H9 (cell line): ENCODE data around the gene HOXD11. TPM values are rescaled to one million over a fixed set of nuclear protein-coding genes. Genes with fewer than 3 reads are reported as not detected.

Experiments used
- DNase-seq: peaks from one replicate; pipeline ENCODE4 v3.0.0-alpha.2; 2017
- H2AFZ ChIP-seq: one replicate; pipeline ENCODE4 v1.6.1; 2013; ENCODE audit warnings: mild to moderate bottlenecking, low read length, control low read depth, moderate library complexity
- H2AK5ac ChIP-seq: 2 replicates; pipeline ENCODE4 v1.6.1; 2013; ENCODE audit warnings: low read length, control low read depth, mixed read lengths; ENCODE audit not compliant: insufficient read length
- H2BK120ac ChIP-seq: one replicate; pipeline ENCODE4 v1.6.1; 2013; ENCODE audit warnings: low read depth, mild to moderate bottlenecking, low read length, control low read depth, inconsistent platforms; ENCODE audit not compliant: poor library complexity, severe bottlenecking
- H2BK12ac ChIP-seq: 2 replicates; pipeline ENCODE4 v1.6.1; 2013; ENCODE audit warnings: low read length, control low read depth, mixed read lengths, low read depth; ENCODE audit not compliant: insufficient read length
- H2BK15ac ChIP-seq: 2 replicates; pipeline ENCODE4 v1.6.1; 2013; ENCODE audit warnings: low read depth, low read length, control low read depth
- H2BK20ac ChIP-seq: one replicate; pipeline ENCODE4 v1.6.1; 2013; ENCODE audit warnings: low read depth, mild to moderate bottlenecking, low read length, control low read depth, inconsistent platforms; ENCODE audit not compliant: poor library complexity, severe bottlenecking
- H2BK5ac ChIP-seq: 2 replicates; pipeline ENCODE4 v1.6.1; 2013; ENCODE audit warnings: low read length, control low read depth, mixed read lengths; ENCODE audit not compliant: insufficient read length
- H3K14ac ChIP-seq: 2 replicates; pipeline ENCODE4 v1.6.1; 2013; ENCODE audit warnings: low read length, control low read depth; ENCODE audit not compliant: insufficient read depth
- H3K18ac ChIP-seq: 2 replicates; pipeline ENCODE4 v1.6.1; 2013; ENCODE audit warnings: low read depth, mild to moderate bottlenecking, mixed read lengths, low read length, control low read depth; ENCODE audit not compliant: insufficient read length
- H3K23ac ChIP-seq: 2 replicates; pipeline ENCODE4 v1.6.1; 2013; ENCODE audit warnings: low read length, control low read depth, mixed read lengths, low read depth; ENCODE audit not compliant: insufficient read length
- H3K23me2 ChIP-seq: 2 replicates; pipeline ENCODE4 v1.6.1; 2013; ENCODE audit warnings: low read depth, mild to moderate bottlenecking, mixed read lengths, low read length, control low read depth; ENCODE audit not compliant: insufficient read length, poor library complexity, severe bottlenecking
- H3K27ac ChIP-seq: 2 replicates; pipeline ENCODE4 v1.5.1; 2013; ENCODE audit warnings: low read length, control low read depth, mixed read lengths, low read depth; ENCODE audit not compliant: insufficient read length
- H3K27me3 ChIP-seq: 2 replicates; pipeline ENCODE4 v1.6.1; 2013; ENCODE audit warnings: low read length, control low read depth, inconsistent platforms; ENCODE audit not compliant: insufficient read depth
- H3K4ac ChIP-seq: 2 replicates; pipeline ENCODE4 v1.6.1; 2013; ENCODE audit warnings: low read depth, mild to moderate bottlenecking, control low read depth, inconsistent platforms, low read length, moderate library complexity
- H3K4me1 ChIP-seq: 2 replicates; pipeline ENCODE4 v1.6.1; 2013; ENCODE audit warnings: low read length, control low read depth, inconsistent platforms; ENCODE audit not compliant: insufficient read depth
- H3K4me2 ChIP-seq: 2 replicates; pipeline ENCODE4 v1.6.1; 2013; ENCODE audit warnings: low read length, control low read depth, mixed read lengths; ENCODE audit not compliant: insufficient read length, insufficient read depth
- H3K56ac ChIP-seq: 2 replicates; pipeline ENCODE4 v1.6.1; 2013; ENCODE audit warnings: low read depth, mild to moderate bottlenecking, mixed read lengths, low read length, control low read depth; ENCODE audit not compliant: insufficient read length
- H3K79me1 ChIP-seq: 2 replicates; pipeline ENCODE4 v1.6.1; 2013; ENCODE audit warnings: low read depth, mild to moderate bottlenecking, moderate library complexity, low read length, control low read depth, inconsistent platforms; ENCODE audit not compliant: insufficient read depth, poor library complexity, severe bottlenecking
- H3K79me2 ChIP-seq: 2 replicates; pipeline ENCODE4 v1.6.1; 2013; ENCODE audit warnings: low read length, control low read depth, inconsistent platforms; ENCODE audit not compliant: insufficient read depth
- H3K9ac ChIP-seq: 2 replicates; pipeline ENCODE4 v1.6.1; 2013; ENCODE audit warnings: low read length, control low read depth, mixed read lengths; ENCODE audit not compliant: insufficient read length; ENCODE audit errors: extremely low read depth
- H3K9me3 ChIP-seq: one replicate; pipeline ENCODE4 v1.6.1; 2013; ENCODE audit warnings: low read depth, low read length, inconsistent platforms; ENCODE audit not compliant: control insufficient read depth
- H3T11ph ChIP-seq: one replicate; pipeline ENCODE4 v1.6.1; 2013; ENCODE audit warnings: mild to moderate bottlenecking, low read length, control low read depth, inconsistent platforms
- H4K20me1 ChIP-seq: one replicate; pipeline ENCODE4 v1.6.1; 2013; ENCODE audit not compliant: control insufficient read depth, insufficient read length, insufficient read depth
- H4K5ac ChIP-seq: 2 replicates; pipeline ENCODE4 v1.6.1; 2013; ENCODE audit warnings: low read depth, mild to moderate bottlenecking, mixed read lengths, low read length, control low read depth; ENCODE audit not compliant: insufficient read length
- H4K8ac ChIP-seq: replicated peaks from 2 replicates; pipeline ENCODE4 v1.6.1; 2013; ENCODE audit warnings: low read length, control low read depth, mixed read lengths, low read depth; ENCODE audit not compliant: insufficient read length
- H4K91ac ChIP-seq: 2 replicates; pipeline ENCODE4 v1.6.1; 2013; ENCODE audit warnings: low read depth, mild to moderate bottlenecking, moderate library complexity, mixed read lengths, low read length, control low read depth; ENCODE audit not compliant: insufficient read length
- H3K27ac Mint-ChIP-seq, 3 experiments: 2 replicates in 2 of 3; 3 replicates in 1 of 3; pipeline ENCODE4 v1.8.0; 2020 to 2021; ENCODE audit warnings: mixed read lengths in 3 of 3, mild to moderate bottlenecking in 1 of 3, moderate library complexity in 1 of 3
- H3K27me3 Mint-ChIP-seq: 2 replicates; pipeline ENCODE4 v1.8.0; 2021; ENCODE audit warnings: low read depth, mild to moderate bottlenecking, moderate library complexity, mixed read lengths
- H3K36me3 Mint-ChIP-seq, 3 experiments: 2 replicates in 2 of 3; 3 replicates in 1 of 3; pipeline ENCODE4 v1.8.0; 2020 to 2021; ENCODE audit warnings: low read depth in 3 of 3, mixed read lengths in 3 of 3; ENCODE audit not compliant: insufficient read depth in 1 of 3
- H3K4me1 Mint-ChIP-seq, 2 experiments: 2 replicates each; pipeline ENCODE4 v1.8.0; 2020; ENCODE audit warnings: mixed read lengths in 2 of 2
- H3K4me3 Mint-ChIP-seq, 2 experiments: 2 replicates in 1 of 2; 3 replicates in 1 of 2; pipeline ENCODE4 v1.8.0; 2020 to 2021; ENCODE audit warnings: mild to moderate bottlenecking in 2 of 2, mixed read lengths in 2 of 2, moderate library complexity in 1 of 2
- H3K9me3 Mint-ChIP-seq, 2 experiments: 2 replicates in 1 of 2; 3 replicates in 1 of 2; pipeline ENCODE4 v1.8.0; 2020; ENCODE audit warnings: mild to moderate bottlenecking in 2 of 2, mixed read lengths in 2 of 2, moderate library complexity in 1 of 2
- CTCF ChIP-seq: fragments of 200-600 bp; sonication (generic); conservative IDR thresholded peaks from 3 replicates; pipeline ENCODE4 v1.8.0; 2021; ENCODE audit warnings: antibody characterized with exemption, mild to moderate bottlenecking
- WGBS: extraction: QIAGEN DNeasy Blood & Tissue Kit; methylation state at CpG from one replicate; pipeline ENCODE4 v1.1.7; 2013; ENCODE audit warnings: missing lambda C conversion rate, low lambda C conversion rate, mixed read lengths; ENCODE audit not compliant: insufficient read length; ENCODE audit errors: extremely low coverage; 5-methylcytosine and 5-hydroxymethylcytosine counted together
- total RNA-seq: library from RNA; stranded (reverse); gene quantifications from 2 replicates; pipeline ENCODE4 v1.2.1, GENCODE V29; 2021

HOXD11 gene
- total RNA-seq, 1 experiment from 2014 or later: not detected

- Histone ChIP-seq H2AFZ (no peak overlapping the region), H3K23me2 (peaks cover 8% of the 10 kb centered on the region), H4K8ac (no peak overlapping the region), H3K4me2 (no peak overlapping the region), H3K4ac (no peak overlapping the region), H3K79me2 (no peaks in the 10 kb centered on the region), H2BK12ac (no peak overlapping the region), H2BK120ac (no peak overlapping the region), H3K27ac (no peak overlapping the region), H2BK20ac (no peak overlapping the region), H2BK5ac (no peak overlapping the region), H4K20me1 (no peaks in the 10 kb centered on the region), H3K79me1 (no peaks in the 10 kb centered on the region), H3K18ac (no peak overlapping the region), H4K91ac (no peak overlapping the region), H2BK15ac (no peak overlapping the region), H3K14ac (no peak overlapping the region), H3K56ac (no peak overlapping the region), H2AK5ac (no peak overlapping the region), H3T11ph (no peak overlapping the region), H4K5ac (no peak overlapping the region), H3K23ac (no peak overlapping the region), H3K9me3 (no peaks in the 10 kb centered on the region), H3K9ac (no peak overlapping the region), H3K27me3 (peaks cover 90% of the 10 kb centered on the region), H3K4me1 (no peaks in the 10 kb centered on the region; the same call in 1 of the 2 replicates)
- no peak for DNase-seq
- H3K27me3 Mint-ChIP-seq: peaks cover 98% of the 10 kb centered on the region
- H3K36me3 Mint-ChIP-seq: no peaks in the 10 kb centered on the region; a peak in 1 of 7 replicates
- H3K4me1 Mint-ChIP-seq: peaks cover 15 to 21% of the 10 kb centered on the region in 2 experiments
- WGBS: no CpG with 5 or more reads among the region's 4 CpGs
- H3K9me3 Mint-ChIP-seq: peaks cover 4 to 13% of the 10 kb centered on the region in 2 experiments; a peak in 4 of 5 replicates
- H3K4me3 Mint-ChIP-seq: no peak overlapping the region
- no peak overlapping the region for H3K27ac Mint-ChIP-seq
- no peak for TF ChIP-seq CTCF
These were observed 24.7 kb downstream of the HOXD11 start for GRCh38 chr2:176131848-176132158.
